Neural cell (in vitro differentiated cells): ENCODE results near the gene LNX1. TPM values are rescaled to one million over a fixed set of nuclear protein-coding genes. Genes with fewer than 3 reads are reported as not detected.

Experiments used
- H2AFZ ChIP-seq: fragments of 200-600, 300-800 bp; sonication (generic), shearing (Covaris generic); 2 replicates; pipeline ENCODE4 v1.6.0; 2014; ENCODE audit warnings: low read depth, mild to moderate bottlenecking, antibody characterized with exemption, low read length, moderate library complexity
- H3F3A ChIP-seq: fragments of 200-600 bp; shearing (Covaris generic); 2 replicates; pipeline ENCODE4 v1.6.1; 2016; ENCODE audit warnings: mild to moderate bottlenecking, moderate library complexity, mixed read lengths, antibody characterized with exemption, low read length; ENCODE audit not compliant: insufficient read depth, poor library complexity, severe bottlenecking
- H3K27ac ChIP-seq: fragments of 200-600, 300-800 bp; sonication (generic), shearing (Covaris generic); 2 replicates; pipeline ENCODE4 v1.5.1; 2014; ENCODE audit warnings: mild to moderate bottlenecking, low read length, moderate library complexity
- H3K27me3 ChIP-seq: fragments of 300-800, 200-600 bp; sonication (generic), shearing (Covaris generic); 2 replicates; pipeline ENCODE4 v1.6.0; 2014; ENCODE audit warnings: mild to moderate bottlenecking, low read depth, low read length, moderate library complexity; ENCODE audit not compliant: insufficient read depth
- H3K36me3 ChIP-seq: fragments of 300-800, 200-600 bp; sonication (generic), shearing (Covaris generic); 2 replicates; pipeline ENCODE4 v1.5.1; 2014; ENCODE audit warnings: mild to moderate bottlenecking, antibody characterized with exemption, low read length, moderate library complexity; ENCODE audit not compliant: insufficient read depth
- H3K4me2 ChIP-seq: fragments of 300-800, 200-600 bp; sonication (generic), shearing (Covaris generic); 2 replicates; pipeline ENCODE4 v1.6.0; 2014; ENCODE audit warnings: mild to moderate bottlenecking, low read length
- H3K4me3 ChIP-seq: fragments of 300-800, 200-600 bp; sonication (generic), shearing (Covaris generic); 2 replicates; pipeline ENCODE4 v1.5.1; 2014; ENCODE audit warnings: mild to moderate bottlenecking, low read length, moderate library complexity
- H3K79me2 ChIP-seq: fragments of 200-600 bp; shearing (Covaris generic); replicated peaks from 2 replicates; pipeline ENCODE4 v1.6.0; 2014; ENCODE audit warnings: mild to moderate bottlenecking, low read length, moderate library complexity; ENCODE audit not compliant: insufficient read depth
- H3K9ac ChIP-seq: fragments of 300-800, 200-600 bp; sonication (generic), shearing (Covaris generic); 2 replicates; pipeline ENCODE4 v1.6.1; 2016; ENCODE audit warnings: mild to moderate bottlenecking, low read length, mixed read lengths
- H3K9me2 ChIP-seq: fragments of 200-600 bp; shearing (Covaris generic); 2 replicates; pipeline ENCODE4 v1.6.1; 2016; ENCODE audit warnings: mild to moderate bottlenecking, low read length, mixed read lengths; ENCODE audit not compliant: insufficient read depth
- H3K9me3 ChIP-seq: fragments of 200-600, 300-800 bp; sonication (generic), shearing (Covaris generic); 2 replicates; pipeline ENCODE4 v1.6.1; 2016; ENCODE audit warnings: mild to moderate bottlenecking, mixed run types, low read length, moderate library complexity, mixed read lengths
- H4K20me1 ChIP-seq: fragments of 200-600 bp; shearing (Covaris generic); 2 replicates; pipeline ENCODE4 v1.6.1; 2016; ENCODE audit warnings: mild to moderate bottlenecking, mixed run types; ENCODE audit not compliant: insufficient read depth
- EP300 ChIP-seq: fragments of 450-650 bp; conservative IDR thresholded peaks from 2 replicates; pipeline ENCODE4 v1.6.1; 2014; ENCODE audit warnings: antibody characterized with exemption, mild to moderate bottlenecking, moderate library complexity; ENCODE audit not compliant: poor library complexity, severe bottlenecking
- EZH2 ChIP-seq: fragments of 200-600, 300-800 bp; shearing (Covaris generic), sonication (generic); IDR thresholded peaks from 2 replicates; pipeline ENCODE4 v1.6.1; 2014; ENCODE audit warnings: antibody characterized with exemption, low read length, borderline replicate concordance, mild to moderate bottlenecking; ENCODE audit not compliant: insufficient read depth, poor library complexity, severe bottlenecking
- MXI1 ChIP-seq: fragments of 450-650 bp; conservative IDR thresholded peaks from 2 replicates; pipeline ENCODE4 v1.6.1; 2014; ENCODE audit warnings: antibody characterized with exemption, mild to moderate bottlenecking; ENCODE audit not compliant: poor library complexity, severe bottlenecking
- POLR2AphosphoS5 ChIP-seq: IDR thresholded peaks from 2 replicates; pipeline ENCODE4 v1.6.1; 2012
- RAD21 ChIP-seq: fragments of 450-650 bp; conservative IDR thresholded peaks from 2 replicates; pipeline ENCODE4 v1.6.1; 2014; ENCODE audit warnings: antibody characterized with exemption, mild to moderate bottlenecking, moderate library complexity
- SMC3 ChIP-seq: fragments of 450-650 bp; conservative IDR thresholded peaks from 2 replicates; pipeline ENCODE4 v1.6.1; 2014; ENCODE audit warnings: antibody characterized with exemption, mild to moderate bottlenecking, moderate library complexity; ENCODE audit not compliant: poor library complexity
- TAF1 ChIP-seq: IDR thresholded peaks from 2 replicates; pipeline ENCODE4 v1.6.1; 2012; ENCODE audit warnings: low read depth
- polyA plus RNA-seq: library from polyadenylated mRNA; depleted of rRNA; stranded (reverse); fragments of >200 nt; gene quantifications from 2 replicates; pipeline ENCODE4 v1.2.3, GENCODE V29; 2014
- TF ChIP-seq, protein P1 (sequence below): fragments of 450-650 bp; IDR thresholded peaks from 2 replicates; pipeline ENCODE4 v1.5.1; 2014; ENCODE audit warnings: antibody characterized with exemption, mild to moderate bottlenecking, moderate library complexity; ENCODE audit not compliant: poor library complexity, severe bottlenecking
- TF ChIP-seq, protein P2 (sequence below): IDR thresholded peaks from 2 replicates; pipeline ENCODE4 v1.6.1; 2012; ENCODE audit warnings: borderline replicate concordance

LNX1 gene
- polyA plus RNA-seq, 1 donor from 2014 or later = 3.4 TPM

GRCh38 chr4:53592122-53592521 lies 836 bp upstream of the LNX1 start:
- H3K4me2 ChIP-seq = no peak overlapping the region

GRCh38 chr4:53590187-53590586 lies 1.1 kb downstream of the LNX1 start:
- no peak overlapping the region for H3K27ac ChIP-seq
- no peak overlapping the region for H3K4me2 ChIP-seq
- no peaks in the 10 kb centered on the region for H3K36me3 ChIP-seq
- H4K20me1 ChIP-seq = no peaks in the 10 kb centered on the region
- H3K4me3 ChIP-seq = no peak overlapping the region
- H2AFZ ChIP-seq = no peak overlapping the region
- no peaks in the 10 kb centered on the region for H3K27me3 ChIP-seq
- TF ChIP-seq TAF1 (no peak), EP300 (no peak), POLR2AphosphoS5 (no peak), EZH2 (no peak), SMC3 (no peak), RAD21 (no peak), MXI1 (no peak)
- TF ChIP-seq, protein P1, sequence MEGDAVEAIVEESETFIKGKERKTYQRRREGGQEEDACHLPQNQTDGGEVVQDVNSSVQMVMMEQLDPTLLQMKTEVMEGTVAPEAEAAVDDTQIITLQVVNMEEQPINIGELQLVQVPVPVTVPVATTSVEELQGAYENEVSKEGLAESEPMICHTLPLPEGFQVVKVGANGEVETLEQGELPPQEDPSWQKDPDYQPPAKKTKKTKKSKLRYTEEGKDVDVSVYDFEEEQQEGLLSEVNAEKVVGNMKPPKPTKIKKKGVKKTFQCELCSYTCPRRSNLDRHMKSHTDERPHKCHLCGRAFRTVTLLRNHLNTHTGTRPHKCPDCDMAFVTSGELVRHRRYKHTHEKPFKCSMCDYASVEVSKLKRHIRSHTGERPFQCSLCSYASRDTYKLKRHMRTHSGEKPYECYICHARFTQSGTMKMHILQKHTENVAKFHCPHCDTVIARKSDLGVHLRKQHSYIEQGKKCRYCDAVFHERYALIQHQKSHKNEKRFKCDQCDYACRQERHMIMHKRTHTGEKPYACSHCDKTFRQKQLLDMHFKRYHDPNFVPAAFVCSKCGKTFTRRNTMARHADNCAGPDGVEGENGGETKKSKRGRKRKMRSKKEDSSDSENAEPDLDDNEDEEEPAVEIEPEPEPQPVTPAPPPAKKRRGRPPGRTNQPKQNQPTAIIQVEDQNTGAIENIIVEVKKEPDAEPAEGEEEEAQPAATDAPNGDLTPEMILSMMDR = no peak
- TF ChIP-seq, protein P2, sequence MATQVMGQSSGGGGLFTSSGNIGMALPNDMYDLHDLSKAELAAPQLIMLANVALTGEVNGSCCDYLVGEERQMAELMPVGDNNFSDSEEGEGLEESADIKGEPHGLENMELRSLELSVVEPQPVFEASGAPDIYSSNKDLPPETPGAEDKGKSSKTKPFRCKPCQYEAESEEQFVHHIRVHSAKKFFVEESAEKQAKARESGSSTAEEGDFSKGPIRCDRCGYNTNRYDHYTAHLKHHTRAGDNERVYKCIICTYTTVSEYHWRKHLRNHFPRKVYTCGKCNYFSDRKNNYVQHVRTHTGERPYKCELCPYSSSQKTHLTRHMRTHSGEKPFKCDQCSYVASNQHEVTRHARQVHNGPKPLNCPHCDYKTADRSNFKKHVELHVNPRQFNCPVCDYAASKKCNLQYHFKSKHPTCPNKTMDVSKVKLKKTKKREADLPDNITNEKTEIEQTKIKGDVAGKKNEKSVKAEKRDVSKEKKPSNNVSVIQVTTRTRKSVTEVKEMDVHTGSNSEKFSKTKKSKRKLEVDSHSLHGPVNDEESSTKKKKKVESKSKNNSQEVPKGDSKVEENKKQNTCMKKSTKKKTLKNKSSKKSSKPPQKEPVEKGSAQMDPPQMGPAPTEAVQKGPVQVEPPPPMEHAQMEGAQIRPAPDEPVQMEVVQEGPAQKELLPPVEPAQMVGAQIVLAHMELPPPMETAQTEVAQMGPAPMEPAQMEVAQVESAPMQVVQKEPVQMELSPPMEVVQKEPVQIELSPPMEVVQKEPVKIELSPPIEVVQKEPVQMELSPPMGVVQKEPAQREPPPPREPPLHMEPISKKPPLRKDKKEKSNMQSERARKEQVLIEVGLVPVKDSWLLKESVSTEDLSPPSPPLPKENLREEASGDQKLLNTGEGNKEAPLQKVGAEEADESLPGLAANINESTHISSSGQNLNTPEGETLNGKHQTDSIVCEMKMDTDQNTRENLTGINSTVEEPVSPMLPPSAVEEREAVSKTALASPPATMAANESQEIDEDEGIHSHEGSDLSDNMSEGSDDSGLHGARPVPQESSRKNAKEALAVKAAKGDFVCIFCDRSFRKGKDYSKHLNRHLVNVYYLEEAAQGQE = no peak
- no peaks in the 10 kb centered on the region for H3K9me3 ChIP-seq
- H3K79me2 ChIP-seq = no peaks in the 10 kb centered on the region
- no peaks in the 10 kb centered on the region for H3F3A ChIP-seq
- H3K9me2 ChIP-seq = no peaks in the 10 kb centered on the region
- no peak overlapping the region for H3K9ac ChIP-seq

More at GRCh38 chr4:53592122-53592521, 836 bp upstream of the LNX1 start:
- H2AFZ ChIP-seq = no peak overlapping the region
- no peaks in the 10 kb centered on the region for H3K9me3 ChIP-seq
- H3K27me3 ChIP-seq = no peaks in the 10 kb centered on the region
- H3K4me3 ChIP-seq = no peak overlapping the region
- no peak for TF ChIP-seq EZH2
- TF ChIP-seq, protein P1 = no peak
- no peak for TF ChIP-seq POLR2AphosphoS5
- no peak for TF ChIP-seq RAD21
- TF ChIP-seq EP300 = no peak
- no peak for TF ChIP-seq SMC3
- TF ChIP-seq MXI1 = no peak
- TF ChIP-seq, protein P2 = no peak
- no peak for TF ChIP-seq TAF1
- H3K36me3 ChIP-seq = no peaks in the 10 kb centered on the region
- no peak overlapping the region for H3K9ac ChIP-seq
- H4K20me1 ChIP-seq = no peaks in the 10 kb centered on the region
- H3K79me2 ChIP-seq = no peaks in the 10 kb centered on the region
- H3F3A ChIP-seq = no peaks in the 10 kb centered on the region
- H3K9me2 ChIP-seq = no peaks in the 10 kb centered on the region
- no peak overlapping the region for H3K27ac ChIP-seq
